ENCODE results near the gene PRPF6. TPM values are rescaled to one million over a fixed set of nuclear protein-coding genes. Genes with fewer than 3 reads are reported as not detected.

PRPF6 gene
- total and polyA plus RNA-seq, 2 of the 13 experiments (the other 11 are each of a cell fraction or from before 2014, with no cell fraction given): 63.7 to 101 TPM

GRCh38 chr20:63933646-63934045 is 47.3 kb upstream of the PRPF6 start:
- Histone ChIP-seq H4K20me1 (ENCODE audit: insufficient read depth, low read length) (peaks cover 4% of the 10 kb centered on the region; the same call in 1 of the 2 replicates), H3K9me3 (ENCODE audit: low read length) (no peaks in the 10 kb centered on the region), H3K9ac (ENCODE audit: insufficient read depth, low read depth, low read length) (no peak overlapping the region), H2AFZ (ENCODE audit: low read length) (no peak overlapping the region), H3K79me2 (ENCODE audit: insufficient read depth, low read length) (no peaks in the 10 kb centered on the region), H3K4me2 (ENCODE audit: low read depth, low read length) (no peak overlapping the region), H3K4me1 (ENCODE audit: insufficient read depth, low read length) (no peaks in the 10 kb centered on the region), H3K4me3 (replicated peaks in 1 of 3; ENCODE audit: insufficient read depth in 1 of 3, low read depth in 2 of 3, low read length in 3 of 3) (no peak overlapping the region), H3K27ac (ENCODE audit: extremely low read length, insufficient read depth, low read length) (no peak overlapping the region), H3K27me3 (ENCODE audit: control insufficient read depth in 1 of 2, insufficient read depth in 2 of 2, low read length in 2 of 2) (no peaks in the 10 kb centered on the region), H3K36me3 (replicated peaks in 1 of 2; ENCODE audit: control insufficient read depth in 1 of 2, insufficient read depth in 2 of 2, low read length in 2 of 2) (peaks cover 51 to 72% of the 10 kb centered on the region in 2 experiments)
- FAIRE-seq (no peak), DNase-seq (ENCODE audit: low spot score) (no peak), ATAC-seq (no peak)
- intact Hi-C loops (cut with micrococcal nuclease; ENCODE audit: unreplicated experiment) (no loop called here), in situ Hi-C loops (cut with HindIII; ENCODE audit: extremely low pct_ligation_motif_present, low pct_unique_long_range_greater_than_20kb) (no loop called here)
- TF ChIP-seq ZNF556 (CRISPR knock-in tag; IDR thresholded peaks at IDR 0.05; ENCODE audit: borderline replicate concordance) (no peak), ARHGAP35 (CRISPR knock-in tag; IDR thresholded peaks at IDR 0.05; ENCODE audit: borderline replicate concordance) (no peak), HNRNPUL1 (IDR thresholded peaks at IDR 0.05; ENCODE audit: low read depth, low read length) (no peak), CCAR2 (optimal IDR thresholded peaks at IDR 0.05; ENCODE audit: low read depth, low read length) (no peak), ZNF709 (CRISPR knock-in tag; IDR thresholded peaks at IDR 0.05) (no peak), NR2F2 (IDR thresholded peaks at IDR 0.05; ENCODE audit: borderline replicate concordance, low read depth) (no peak), MED13 (CRISPR knock-in tag; IDR thresholded peaks at IDR 0.05) (no peak), GTF3A (CRISPR knock-in tag; conservative IDR thresholded peaks at IDR 0.05) (no peak), RORA (CRISPR knock-in tag; IDR thresholded peaks at IDR 0.05) (no peak), DMAP1 (CRISPR knock-in tag; IDR thresholded peaks at IDR 0.05) (no peak), KDM3A (CRISPR knock-in tag; IDR thresholded peaks at IDR 0.05; ENCODE audit: low read depth) (no peak), ZFP1 (CRISPR knock-in tag; IDR thresholded peaks at IDR 0.05) (no peak), ZNF598 (CRISPR knock-in tag; IDR thresholded peaks at IDR 0.05; ENCODE audit: borderline replicate concordance) (no peak), ZNF775 (CRISPR knock-in tag; IDR thresholded peaks at IDR 0.05; ENCODE audit: borderline replicate concordance) (no peak)
- TF ChIP-seq, protein P1, sequence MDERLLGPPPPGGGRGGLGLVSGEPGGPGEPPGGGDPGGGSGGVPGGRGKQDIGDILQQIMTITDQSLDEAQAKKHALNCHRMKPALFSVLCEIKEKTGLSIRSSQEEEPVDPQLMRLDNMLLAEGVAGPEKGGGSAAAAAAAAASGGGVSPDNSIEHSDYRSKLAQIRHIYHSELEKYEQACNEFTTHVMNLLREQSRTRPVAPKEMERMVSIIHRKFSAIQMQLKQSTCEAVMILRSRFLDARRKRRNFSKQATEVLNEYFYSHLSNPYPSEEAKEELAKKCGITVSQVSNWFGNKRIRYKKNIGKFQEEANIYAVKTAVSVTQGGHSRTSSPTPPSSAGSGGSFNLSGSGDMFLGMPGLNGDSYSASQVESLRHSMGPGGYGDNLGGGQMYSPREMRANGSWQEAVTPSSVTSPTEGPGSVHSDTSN (CRISPR knock-in tag; IDR thresholded peaks at IDR 0.05): no peak
- TF ChIP-seq, protein P2, sequence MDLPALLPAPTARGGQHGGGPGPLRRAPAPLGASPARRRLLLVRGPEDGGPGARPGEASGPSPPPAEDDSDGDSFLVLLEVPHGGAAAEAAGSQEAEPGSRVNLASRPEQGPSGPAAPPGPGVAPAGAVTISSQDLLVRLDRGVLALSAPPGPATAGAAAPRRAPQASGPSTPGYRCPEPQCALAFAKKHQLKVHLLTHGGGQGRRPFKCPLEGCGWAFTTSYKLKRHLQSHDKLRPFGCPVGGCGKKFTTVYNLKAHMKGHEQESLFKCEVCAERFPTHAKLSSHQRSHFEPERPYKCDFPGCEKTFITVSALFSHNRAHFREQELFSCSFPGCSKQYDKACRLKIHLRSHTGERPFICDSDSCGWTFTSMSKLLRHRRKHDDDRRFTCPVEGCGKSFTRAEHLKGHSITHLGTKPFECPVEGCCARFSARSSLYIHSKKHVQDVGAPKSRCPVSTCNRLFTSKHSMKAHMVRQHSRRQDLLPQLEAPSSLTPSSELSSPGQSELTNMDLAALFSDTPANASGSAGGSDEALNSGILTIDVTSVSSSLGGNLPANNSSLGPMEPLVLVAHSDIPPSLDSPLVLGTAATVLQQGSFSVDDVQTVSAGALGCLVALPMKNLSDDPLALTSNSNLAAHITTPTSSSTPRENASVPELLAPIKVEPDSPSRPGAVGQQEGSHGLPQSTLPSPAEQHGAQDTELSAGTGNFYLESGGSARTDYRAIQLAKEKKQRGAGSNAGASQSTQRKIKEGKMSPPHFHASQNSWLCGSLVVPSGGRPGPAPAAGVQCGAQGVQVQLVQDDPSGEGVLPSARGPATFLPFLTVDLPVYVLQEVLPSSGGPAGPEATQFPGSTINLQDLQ (CRISPR knock-in tag; IDR thresholded peaks at IDR 0.05): no peak
- POLR2A ChIA-PET: interaction anchor here (0.9 kb wide), 1 partner anchor 25 kb away, joined by 3 read pairs; no protein-coding TSS in a partner anchor
- BruUV-seq (replicated peaks): no TSS peak
- CTCF ChIA-PET (ENCODE audit: low intra/inter-chr PET ratio, low total read pairs): interaction anchor here (1.5 kb wide), 1 partner anchor 41 kb away, joined by 9 read pairs; no protein-coding TSS in a partner anchor
- 97% methylated on average over 5 of the region's 5 CpGs for WGBS (ENCODE audit: low lambda C conversion rate)

Measured in HepG2 (cell line).